ENCODE results near the gene HOTAIR. TPM values are rescaled to one million over a fixed set of nuclear protein-coding genes. Genes with fewer than 3 reads are reported as not detected.

Gene HOTAIR
- total RNA-seq, 1 experiment from 2014 or later = 5.5 TPM

- Histone ChIP-seq H3K27me3 (replicated peaks; ENCODE audit: insufficient read depth, low read depth, low read length, poor library complexity) (peaks cover 6% of the 10 kb centered on the region), H3K4me1 (ENCODE audit: insufficient read depth, low read length, poor library complexity, severe bottlenecking) (peaks cover 3% of the 10 kb centered on the region), H3K9me3 (ENCODE audit: low read depth, low read length, poor library complexity, severe bottlenecking) (no peaks in the 10 kb centered on the region), H3K4me3 (ENCODE audit: low read depth, low read length, poor library complexity, severe bottlenecking) (no peak overlapping the region), H3K27ac (ENCODE audit: low read depth, low read length, poor library complexity, severe bottlenecking) (no peak overlapping the region), H3K36me3 (ENCODE audit: insufficient read depth, low read length, poor library complexity, severe bottlenecking) (no peaks in the 10 kb centered on the region)
- TF ChIP-seq CTCF (conservative IDR thresholded peaks at IDR 0.05; ENCODE audit: low read depth, low read length) (no peak), EZH2 (IDR thresholded peaks at IDR 0.05; ENCODE audit: borderline replicate concordance, low read depth, low read length, poor library complexity, severe bottlenecking) (no peak)
- no peak for DNase-seq (ENCODE audit: low spot score)
- intact Hi-C loops (cut with micrococcal nuclease; ENCODE audit: unreplicated experiment) = no loop called here
- CTCF ChIA-PET = interaction anchor here (0.7 kb wide), 1 partner anchor 27 kb away, joined by 3 read pairs; the partner anchor contains the start of gene HOXC10
- POLR2A ChIA-PET (ENCODE audit: low non-redundant PET) = no interaction called here
- no TSS peak for BruUV-seq (replicated peaks)
These were observed 16.6 kb downstream of the HOTAIR start for GRCh38 chr12:53958128-53958527.

GRCh38 chr12:53956914-53957536 is 17.7 kb downstream of the HOTAIR start:
- intact Hi-C loops (cut with micrococcal nuclease; ENCODE audit: unreplicated experiment) = no loop called here
- peaks cover 6% of the 10 kb centered on the region for H3K27me3 ChIP-seq (replicated peaks; ENCODE audit: insufficient read depth, low read depth, low read length, poor library complexity)
- H3K4me3 ChIP-seq (ENCODE audit: low read depth, low read length, poor library complexity, severe bottlenecking) = no peak overlapping the region
- H3K4me1 ChIP-seq (ENCODE audit: insufficient read depth, low read length, poor library complexity, severe bottlenecking) = peaks cover 3% of the 10 kb centered on the region
- no peak for TF ChIP-seq CTCF (conservative IDR thresholded peaks at IDR 0.05; ENCODE audit: low read depth, low read length)
- no peak for TF ChIP-seq EZH2 (IDR thresholded peaks at IDR 0.05; ENCODE audit: borderline replicate concordance, low read depth, low read length, poor library complexity, severe bottlenecking)
- H3K36me3 ChIP-seq (ENCODE audit: insufficient read depth, low read length, poor library complexity, severe bottlenecking) = no peaks in the 10 kb centered on the region
- ChIA-PET CTCF (no interaction called here), POLR2A (ENCODE audit: low non-redundant PET) (no interaction called here)
- H3K9me3 ChIP-seq (ENCODE audit: low read depth, low read length, poor library complexity, severe bottlenecking) = no peaks in the 10 kb centered on the region
- no peak for DNase-seq (ENCODE audit: low spot score)
- no peak overlapping the region for H3K27ac ChIP-seq (ENCODE audit: low read depth, low read length, poor library complexity, severe bottlenecking)
- no TSS peak for BruUV-seq (replicated peaks)

DNA sequence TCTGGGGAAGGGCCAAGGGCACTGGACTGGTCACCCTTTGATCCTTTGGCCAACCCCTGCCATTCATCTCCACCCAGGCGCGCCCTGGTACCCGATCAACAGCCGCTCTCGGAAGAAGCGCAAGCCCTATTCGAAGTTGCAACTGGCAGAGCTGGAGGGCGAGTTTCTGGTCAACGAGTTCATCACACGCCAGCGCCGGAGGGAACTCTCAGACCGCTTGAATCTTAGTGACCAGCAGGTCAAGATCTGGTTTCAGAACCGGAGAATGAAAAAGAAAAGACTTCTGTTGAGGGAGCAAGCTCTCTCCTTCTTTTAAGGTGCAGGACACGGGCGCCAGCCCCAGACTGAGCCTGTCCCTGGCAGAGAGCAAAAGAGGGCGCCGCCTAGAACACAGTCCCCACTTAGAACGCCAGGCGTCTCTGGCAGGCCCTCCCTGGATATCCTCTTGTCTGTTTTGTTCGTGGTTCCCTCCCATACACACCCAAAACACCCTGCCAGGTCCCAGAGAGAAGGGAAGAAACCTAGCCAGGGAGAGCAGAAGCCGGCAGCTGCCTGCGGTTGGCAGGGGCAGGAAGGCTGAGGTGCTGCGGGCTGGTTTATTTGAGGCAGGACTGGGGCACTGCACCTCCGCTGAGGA is 18.4 kb downstream of the HOTAIR start:
- no peaks in the 10 kb centered on the region for H3K36me3 ChIP-seq (ENCODE audit: insufficient read depth, low read length, poor library complexity, severe bottlenecking)
- intact Hi-C loops (cut with micrococcal nuclease; ENCODE audit: unreplicated experiment) = no loop called here
- peaks cover 6% of the 10 kb centered on the region for H3K27me3 ChIP-seq (replicated peaks; ENCODE audit: insufficient read depth, low read depth, low read length, poor library complexity)
- ChIA-PET CTCF (no interaction called here), POLR2A (ENCODE audit: low non-redundant PET) (no interaction called here)
- no peaks in the 10 kb centered on the region for H3K9me3 ChIP-seq (ENCODE audit: low read depth, low read length, poor library complexity, severe bottlenecking)
- DNase-seq (ENCODE audit: low spot score) = no peak
- H3K4me3 ChIP-seq (ENCODE audit: low read depth, low read length, poor library complexity, severe bottlenecking) = no peak overlapping the region
- H3K4me1 ChIP-seq (ENCODE audit: insufficient read depth, low read length, poor library complexity, severe bottlenecking) = peaks cover 3% of the 10 kb centered on the region
- H3K27ac ChIP-seq (ENCODE audit: low read depth, low read length, poor library complexity, severe bottlenecking) = no peak overlapping the region
- BruUV-seq (replicated peaks) = no TSS peak
- TF ChIP-seq EZH2 (IDR thresholded peaks at IDR 0.05; ENCODE audit: borderline replicate concordance, low read depth, low read length, poor library complexity, severe bottlenecking) = no peak
- no peak for TF ChIP-seq CTCF (conservative IDR thresholded peaks at IDR 0.05; ENCODE audit: low read depth, low read length)
